Measurements from ENCODE around the gene CELF4.

CELF4 gene

DNA sequence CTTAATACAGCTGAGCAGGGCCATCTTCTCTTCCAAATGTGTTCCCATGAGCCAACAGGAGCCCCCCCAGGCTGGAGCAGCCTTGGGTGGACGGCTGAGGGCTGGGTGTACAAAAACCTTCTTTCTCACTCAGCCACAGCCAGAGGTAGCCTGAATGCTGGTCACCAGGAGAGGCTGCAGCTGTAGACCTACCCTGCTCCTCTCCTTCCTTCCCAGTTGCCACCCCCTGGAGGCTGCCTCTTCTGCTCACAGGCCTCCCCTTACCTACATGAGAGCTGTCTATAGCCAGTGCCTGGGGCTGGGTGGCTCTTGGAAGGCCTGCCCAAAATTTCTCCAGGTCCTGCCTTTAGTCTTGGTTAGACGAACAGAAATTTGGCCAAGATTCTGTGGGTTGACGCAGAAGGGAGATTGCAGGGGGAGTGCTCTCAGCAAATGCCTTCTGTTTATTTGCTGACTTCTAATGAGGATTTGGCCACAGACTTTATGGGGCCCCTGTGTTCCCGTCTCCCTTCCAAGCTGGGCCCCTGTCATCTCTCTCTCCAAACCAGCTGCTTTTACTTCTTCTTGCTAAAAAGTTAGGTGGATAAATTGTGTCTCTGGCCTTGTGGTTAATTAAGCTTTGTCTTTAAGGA is 18.3 kb downstream of the CELF4 start:
- DNase-seq (ENCODE audit: low read depth in 2 of 2), result no peak

DNA sequence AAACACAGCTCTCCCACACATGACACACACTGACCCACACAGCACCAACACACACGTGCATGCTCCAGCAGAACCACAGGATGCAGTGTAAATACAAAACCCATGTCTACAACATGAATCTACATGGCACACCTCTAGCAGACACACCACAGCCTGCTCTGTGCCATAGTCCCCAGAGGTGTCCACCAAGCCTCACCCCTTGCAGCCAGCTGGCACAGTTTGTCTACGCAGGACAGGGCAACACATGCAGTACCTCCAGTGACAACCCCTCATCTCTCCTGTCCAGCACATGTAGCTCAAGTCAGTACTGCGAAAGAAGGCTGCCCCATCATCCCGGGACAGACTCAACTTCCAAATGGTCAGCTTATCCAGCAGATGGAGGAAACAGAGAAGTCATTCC is 18.9 kb downstream of the CELF4 start:
- no peak for DNase-seq (ENCODE audit: low read depth in 2 of 2)

DNA sequence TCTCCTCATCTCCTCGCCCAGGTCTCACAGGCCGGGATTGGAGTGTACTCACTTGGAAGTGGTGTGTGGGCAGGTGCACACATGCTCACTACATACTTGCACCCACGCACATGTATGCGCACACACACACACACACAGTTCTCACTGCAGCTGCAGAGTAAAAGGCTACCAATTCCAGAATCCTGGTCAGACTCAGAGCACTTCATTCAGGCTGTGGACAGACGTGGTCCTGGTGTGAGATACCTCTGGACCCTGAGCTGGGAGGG is 19.4 kb downstream of the CELF4 start:
- no peak for DNase-seq (ENCODE audit: low read depth in 2 of 2)

DNA sequence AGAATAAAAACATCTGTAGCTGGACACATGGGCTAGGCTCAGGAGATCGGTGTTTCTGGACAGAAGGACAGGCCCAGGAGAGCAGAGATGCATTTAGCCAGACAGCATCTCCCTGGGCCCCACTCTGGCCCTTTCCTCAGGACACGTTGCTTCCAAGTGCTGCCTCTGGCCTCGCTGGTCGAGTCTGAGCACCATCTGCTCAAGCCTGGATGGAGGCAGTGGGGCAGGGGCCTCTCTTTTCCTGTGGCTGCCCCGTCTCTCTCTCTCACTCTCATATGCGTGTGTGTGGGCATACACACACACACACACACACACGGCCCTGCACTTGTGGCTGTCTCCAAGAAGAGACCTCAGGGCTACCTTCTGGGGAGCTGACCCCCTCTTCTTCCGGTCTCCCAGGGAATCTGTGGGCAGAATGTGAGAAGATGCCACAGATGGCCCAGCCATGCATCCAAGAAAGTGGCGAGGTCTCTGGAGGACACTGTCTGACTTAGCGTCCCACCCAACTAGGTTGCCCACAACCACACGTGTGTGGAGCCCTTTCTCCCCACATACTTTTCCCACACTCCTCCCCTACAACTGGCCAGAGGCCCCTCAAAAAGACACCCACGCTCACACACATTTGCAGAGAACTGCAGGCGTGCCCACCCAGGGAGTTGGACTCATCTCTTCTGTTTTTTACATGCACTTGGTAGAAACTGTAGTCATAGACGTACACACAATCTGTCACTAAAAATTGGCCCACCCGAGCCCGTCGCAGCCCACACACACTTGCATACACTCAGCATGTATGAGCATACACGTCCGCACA is 19.9 kb downstream of the CELF4 start:
- DNase-seq (ENCODE audit: low read depth in 2 of 2), result no peak

DNA sequence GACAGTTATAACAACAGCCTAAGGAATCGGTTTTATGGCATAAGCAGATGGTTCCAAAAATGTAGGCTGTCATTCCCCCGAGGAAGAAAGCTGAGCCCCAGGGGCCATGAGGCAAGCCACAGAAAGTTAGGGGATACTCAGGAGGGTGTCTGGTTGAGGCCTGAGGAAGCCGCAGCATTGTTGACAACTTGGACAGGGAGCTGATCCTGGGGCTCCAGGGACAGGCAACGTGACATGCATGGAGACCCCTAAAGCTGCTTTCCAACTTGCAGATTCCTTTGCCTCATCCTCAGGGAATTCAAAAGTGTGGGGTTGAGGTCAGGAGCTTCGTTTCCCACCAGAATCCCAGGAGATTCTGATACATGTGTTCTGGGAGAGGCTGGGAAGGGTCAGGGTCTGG is 20.9 kb downstream of the CELF4 start:
- DNase-seq (ENCODE audit: low read depth in 2 of 2), result no peak

DNA sequence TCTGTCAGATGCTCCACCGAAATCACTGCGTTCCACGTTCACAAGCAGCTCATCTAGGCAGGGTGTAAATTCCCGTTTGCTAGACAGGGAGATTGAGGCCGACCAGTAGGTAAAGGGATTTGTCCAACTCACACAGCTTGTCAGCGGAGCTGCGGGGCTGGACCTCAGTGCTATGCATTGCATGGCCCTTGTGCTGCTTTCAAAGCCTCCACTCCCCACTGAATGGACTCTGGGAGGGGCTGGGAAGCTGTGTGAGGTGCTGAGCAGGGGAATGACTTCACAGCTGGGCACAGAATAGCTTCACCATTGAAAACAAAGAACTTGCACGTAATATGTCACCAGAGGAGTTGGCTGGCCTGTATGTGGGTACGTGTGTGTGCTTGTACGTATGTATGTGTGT is 21.4 kb downstream of the CELF4 start:
- DNase-seq (ENCODE audit: low read depth in 2 of 2), result no peak

DNA sequence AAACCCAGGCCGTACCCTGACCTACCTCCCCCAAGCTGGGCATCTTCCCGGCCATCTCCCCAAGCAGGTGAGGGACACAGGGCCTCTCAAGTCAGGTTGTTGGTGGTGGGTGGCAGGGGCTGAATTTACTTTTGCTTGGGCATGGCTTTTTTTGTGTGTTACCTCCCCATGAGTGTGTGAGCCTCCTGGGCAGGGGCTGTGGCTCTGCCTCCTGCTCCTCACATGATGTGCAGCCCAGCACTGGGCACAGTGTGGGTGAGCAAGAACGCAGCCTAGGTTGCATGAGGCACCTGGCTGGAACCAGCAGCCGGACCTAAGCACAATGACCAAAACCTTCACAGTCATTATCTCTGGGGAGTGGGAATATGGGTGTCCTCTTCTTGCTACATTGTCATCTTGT is 22.3 kb downstream of the CELF4 start:
- DNase-seq (ENCODE audit: low read depth in 2 of 2), result no peak

DNA sequence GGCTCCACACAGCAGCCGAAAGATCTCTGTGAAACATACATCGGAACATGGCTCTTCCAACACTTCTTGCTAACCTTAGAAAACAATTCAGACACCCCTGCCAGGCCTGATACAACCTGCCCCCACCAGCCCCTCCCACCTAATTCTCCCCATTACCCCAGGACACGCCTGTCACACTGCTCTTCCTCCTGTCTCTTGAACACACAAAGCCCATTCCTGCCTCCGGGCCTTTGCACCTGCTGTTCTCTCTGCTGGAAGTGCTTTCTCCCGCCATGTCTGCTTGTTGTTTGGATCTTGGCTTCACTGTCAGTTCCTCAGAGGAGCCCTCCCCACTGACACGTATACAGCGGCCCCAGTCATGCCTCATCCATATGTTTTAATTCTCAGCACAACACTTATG is 24.1 kb downstream of the CELF4 start:
- no peak for DNase-seq (ENCODE audit: low read depth in 2 of 2)

DNA sequence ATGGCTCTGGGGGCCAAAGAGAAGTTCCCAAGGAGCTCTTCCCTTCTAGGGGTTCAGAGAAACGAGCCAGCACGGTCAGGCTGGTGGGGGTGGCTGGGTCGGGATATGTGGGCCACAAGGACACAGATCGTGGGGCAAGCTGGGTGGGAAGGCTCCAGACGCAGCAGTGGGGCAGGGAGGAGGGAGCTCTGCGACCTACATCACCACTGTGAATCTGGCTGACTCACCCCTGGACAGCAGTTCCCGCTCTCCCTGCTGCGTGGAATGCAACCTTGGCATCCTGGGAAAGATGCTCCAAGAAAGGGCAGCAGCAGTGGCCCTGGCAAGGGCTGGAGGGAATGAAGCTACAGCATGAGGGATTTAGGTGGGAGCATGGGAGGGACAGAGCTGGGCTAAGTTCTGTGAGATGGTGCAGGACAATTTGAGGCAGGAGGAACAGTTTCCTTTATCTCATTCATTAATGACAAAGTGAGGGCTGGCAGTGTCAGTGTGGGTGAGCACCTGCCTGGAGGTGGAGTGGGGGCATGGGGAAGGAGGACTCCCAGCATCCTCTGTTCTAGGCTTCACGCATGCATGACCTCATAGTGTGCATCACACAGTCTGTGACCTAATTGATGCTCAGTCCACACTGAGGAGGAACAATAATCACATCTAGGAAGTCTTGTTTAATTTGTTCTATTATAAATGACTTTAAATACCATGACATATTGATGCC is 25.0 kb downstream of the CELF4 start:
- DNase-seq (ENCODE audit: low read depth in 2 of 2), result no peak

DNA sequence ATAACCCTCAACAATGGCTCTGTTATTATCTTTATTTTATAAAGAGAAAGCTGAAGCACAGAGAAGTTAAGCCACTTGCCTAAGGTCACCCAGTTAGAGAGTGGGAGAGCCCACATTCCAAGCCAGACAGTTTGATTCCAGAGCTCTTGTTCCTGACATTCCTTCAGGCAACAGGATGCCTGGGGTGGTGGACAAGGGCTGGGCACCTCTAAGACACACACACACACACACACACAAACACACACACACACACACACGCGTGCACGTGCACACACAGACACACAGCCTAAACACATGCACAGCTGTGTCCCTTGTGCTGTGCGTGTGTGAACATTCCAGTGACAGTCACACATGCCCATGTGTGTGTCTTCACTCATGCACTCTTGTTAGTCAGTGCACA is 26.4 kb downstream of the CELF4 start:
- DNase-seq (ENCODE audit: low read depth in 2 of 2), result no peak

DNA sequence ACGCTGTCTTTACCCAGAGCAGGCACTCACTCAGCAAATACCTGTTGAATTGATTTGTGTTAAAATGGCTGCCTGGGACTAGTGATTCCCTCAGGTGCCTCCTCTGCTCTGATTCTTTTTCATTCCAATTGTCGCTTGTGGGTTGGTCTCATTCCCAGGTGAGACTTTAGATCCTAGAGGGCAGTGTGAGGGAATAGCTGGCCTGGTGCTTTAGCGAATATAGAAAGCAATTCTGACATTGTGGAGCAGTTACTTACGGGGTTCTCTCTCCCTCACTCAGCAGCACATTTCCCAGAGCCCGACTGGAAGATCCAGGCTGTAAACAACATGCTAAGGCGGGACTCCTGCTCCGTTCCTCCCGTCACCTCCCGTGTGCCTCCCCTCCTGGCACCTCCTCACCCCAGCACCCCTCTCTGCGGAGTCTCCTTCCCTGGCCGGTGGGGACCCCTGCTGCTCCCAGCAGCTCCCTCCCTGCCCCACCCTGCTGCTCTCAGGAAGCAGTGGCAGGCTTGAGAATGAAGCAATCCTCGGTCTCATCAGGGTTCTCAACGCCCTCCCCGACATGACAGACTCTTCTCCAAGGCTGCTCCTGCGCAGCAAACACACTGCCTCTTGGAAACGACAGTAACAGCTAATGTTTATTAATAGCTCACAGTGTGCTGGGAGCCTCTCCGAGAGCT is 26.9 kb downstream of the CELF4 start:
- DNase-seq (ENCODE audit: low read depth in 2 of 2), result no peak

DNA sequence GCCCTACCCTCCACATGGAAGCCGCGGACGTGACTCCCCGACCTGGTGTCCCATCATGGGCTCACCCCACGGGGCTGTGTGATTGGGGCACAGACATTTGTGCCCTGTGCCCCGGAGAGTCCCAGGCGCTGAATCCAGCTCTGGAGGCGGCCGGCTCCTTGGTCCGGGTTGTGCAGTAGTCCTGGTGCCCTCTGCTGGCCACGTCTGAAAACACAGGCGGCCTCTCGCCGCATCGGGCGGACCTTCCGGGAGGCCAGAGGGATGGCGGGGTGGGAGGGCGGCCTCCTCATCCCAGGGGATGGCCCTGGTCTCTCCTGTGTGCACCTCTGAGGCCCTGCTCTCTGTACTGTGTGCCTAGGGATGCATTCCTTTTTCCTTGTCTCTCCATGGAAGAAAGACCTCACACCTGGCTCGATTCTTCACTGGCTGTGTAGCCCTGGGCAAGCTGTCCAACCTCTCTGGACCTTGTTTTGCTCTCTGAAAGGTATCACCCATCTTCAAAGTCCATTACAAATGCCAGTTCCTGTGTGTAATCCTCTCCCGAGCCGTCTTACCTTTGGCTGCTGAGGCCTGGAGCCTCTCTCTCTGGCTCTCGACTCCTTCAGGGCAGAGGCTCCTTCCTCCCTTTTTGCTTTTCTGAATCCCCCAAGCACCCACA is 27.6 kb downstream of the CELF4 start:
- no peak for DNase-seq (ENCODE audit: low read depth in 2 of 2)

DNA sequence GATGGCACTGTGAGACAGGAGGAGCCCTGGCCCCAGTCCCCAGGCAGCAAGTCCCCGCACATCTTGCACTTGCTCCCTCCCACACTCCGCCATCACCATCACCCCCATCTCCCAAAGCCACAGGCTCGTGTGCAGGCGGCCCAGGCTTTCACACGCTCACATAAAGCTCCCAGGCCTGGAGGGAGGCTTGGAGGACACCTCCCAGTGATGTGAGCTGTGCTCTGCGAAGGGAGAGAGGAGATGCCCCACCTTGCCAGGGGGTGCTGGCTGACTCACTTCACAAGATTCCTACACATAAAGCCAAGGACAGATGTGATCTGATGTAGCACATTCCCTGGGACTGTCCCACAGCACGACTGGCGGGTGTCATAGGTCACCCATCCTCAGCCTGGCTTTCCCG is 28.9 kb downstream of the CELF4 start:
- DNase-seq (ENCODE audit: low read depth in 2 of 2), result no peak

DNA sequence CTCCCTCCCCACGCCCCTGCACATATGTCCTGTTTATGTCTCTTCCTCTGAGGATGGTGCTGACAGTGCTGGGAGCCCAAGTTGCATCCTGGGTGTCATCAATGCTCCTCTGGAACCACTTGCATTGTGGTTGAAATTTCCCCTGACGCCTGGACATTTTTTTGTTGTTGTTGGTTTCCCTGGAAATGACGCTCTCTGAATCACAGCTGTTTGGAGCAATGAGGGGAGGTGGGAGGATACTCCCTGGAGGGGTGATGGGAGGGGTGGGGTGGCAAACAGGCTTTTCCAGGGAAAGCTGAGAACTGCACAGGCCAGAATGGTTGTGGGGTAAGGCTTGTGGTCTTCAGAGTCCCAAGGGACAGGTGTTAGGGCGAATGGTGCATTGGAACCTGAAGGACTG is 29.6 kb downstream of the CELF4 start:
- DNase-seq (ENCODE audit: low read depth in 2 of 2), result no peak

DNA sequence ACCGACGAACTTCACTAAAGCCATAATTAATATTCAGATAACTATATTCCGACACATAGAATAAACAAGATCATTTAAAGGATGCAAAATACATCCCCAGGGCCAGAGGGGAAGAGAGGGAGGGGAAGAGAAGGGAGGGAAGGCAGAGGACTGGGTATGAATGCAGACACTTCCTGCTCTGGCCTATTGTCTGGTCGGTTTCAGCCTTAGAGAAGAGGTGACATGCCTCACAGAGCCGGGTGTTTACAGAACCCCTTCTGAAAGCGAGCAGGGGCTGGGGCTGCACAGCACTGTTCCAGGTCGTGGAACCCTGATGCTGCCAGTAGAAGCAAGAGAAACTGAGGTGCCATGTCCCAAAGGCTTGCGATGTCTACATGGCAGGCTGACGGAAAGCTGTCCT is 31.0 kb downstream of the CELF4 start:
- DNase-seq (ENCODE audit: low read depth in 2 of 2), result no peak

DNA sequence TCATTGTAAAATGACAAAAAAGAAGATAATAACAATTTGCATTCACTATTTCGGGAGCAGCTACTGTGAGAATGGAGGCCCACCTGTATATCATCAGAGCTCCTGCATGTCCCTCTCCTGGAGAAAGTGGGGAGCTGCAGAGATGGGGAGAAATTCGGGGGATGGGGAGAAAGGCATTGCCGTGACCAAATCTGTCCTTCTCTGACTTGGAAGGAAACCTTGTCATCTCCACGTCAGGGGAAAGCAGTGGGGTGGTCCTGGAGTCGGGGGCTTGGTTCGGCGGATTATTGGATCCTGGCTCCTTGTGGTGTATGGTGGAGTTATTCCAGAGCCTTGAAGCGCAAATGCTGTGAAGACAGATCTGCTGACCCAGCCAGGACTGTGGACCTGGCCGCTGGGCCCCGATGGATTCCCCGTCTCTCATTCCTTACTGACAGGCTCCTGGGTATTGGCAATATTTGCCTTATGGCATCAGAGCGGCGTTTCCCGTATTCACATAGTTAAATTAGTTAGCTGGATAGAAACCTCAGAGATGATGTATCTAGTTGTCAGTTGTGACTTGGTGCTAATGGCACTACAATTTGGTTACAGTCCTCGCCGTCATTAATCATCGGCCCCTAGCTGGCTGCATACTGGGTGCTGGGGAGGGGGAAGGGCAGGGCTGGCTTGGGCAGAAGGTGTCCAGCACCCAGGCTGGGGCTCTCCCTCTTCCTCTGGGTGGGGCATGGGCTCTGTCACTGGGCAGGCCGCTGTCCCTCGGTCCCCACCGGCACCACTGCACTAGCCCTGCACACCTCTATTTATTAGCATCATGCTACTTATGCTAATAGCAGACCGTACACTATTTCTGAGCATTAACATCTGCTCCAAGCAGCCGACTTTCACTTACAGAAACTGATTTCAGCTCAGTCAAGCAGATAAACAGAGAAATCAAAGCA is 31.7 kb downstream of the CELF4 start:
- no peak for DNase-seq (ENCODE audit: low read depth in 2 of 2)

DNA sequence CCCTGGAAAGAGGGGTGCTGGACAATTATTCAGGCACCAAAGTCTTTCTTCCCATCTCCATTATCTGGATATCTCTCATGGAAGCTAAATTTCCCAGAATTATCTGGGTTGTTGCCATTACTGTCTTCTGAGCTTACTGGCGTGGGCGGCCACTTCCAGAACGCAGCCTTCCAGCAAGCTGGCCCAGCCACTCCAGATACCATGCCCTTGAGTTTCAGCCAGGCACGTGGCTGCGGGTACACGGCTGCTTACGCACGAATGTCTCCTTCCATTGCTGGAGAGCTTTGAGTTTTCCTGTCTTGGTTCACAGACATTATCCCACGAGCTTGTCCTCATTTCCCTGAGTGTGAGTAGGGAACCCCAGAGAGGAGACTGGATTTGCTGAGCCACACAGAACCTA is 32.7 kb downstream of the CELF4 start:
- DNase-seq (ENCODE audit: low read depth in 2 of 2), result no peak

DNA sequence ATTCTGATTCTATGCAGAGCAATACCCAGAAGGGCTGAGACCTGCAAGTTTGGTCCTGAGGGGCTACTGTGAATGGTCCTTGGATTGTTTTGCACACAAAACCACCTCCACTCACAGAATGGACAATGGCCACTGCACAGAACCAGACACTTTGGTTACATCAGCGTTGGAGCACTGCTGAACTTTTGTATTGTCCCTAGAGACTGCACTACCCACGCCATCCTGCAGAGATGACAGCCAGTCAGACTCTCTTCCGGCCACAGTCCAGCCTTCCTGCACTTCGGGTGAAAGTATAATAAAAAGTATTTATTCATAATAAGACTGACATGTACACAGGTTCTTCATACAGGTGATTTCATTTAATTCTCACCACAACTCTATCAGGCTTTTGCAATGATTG is 35.7 kb downstream of the CELF4 start:
- DNase-seq (ENCODE audit: low read depth in 2 of 2), result no peak

DNA sequence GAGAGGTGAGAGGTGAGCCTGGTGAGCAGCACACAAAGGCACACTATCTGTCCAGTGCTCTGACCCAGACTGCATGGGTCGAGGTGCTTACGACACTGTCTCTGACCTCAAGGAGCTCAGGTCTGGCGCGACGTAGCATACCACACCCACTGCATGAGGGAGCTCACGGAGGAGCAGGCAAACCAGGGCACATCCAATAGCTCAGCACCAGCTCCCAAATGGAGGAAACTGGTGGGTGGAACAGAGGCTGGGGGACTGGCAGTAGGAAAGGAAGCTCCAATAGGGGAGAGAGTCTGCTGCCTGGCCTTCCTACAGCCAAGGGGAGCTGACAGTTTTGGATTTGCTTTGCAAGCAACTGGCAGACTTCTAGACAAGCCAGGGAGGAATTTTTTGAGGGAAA is 36.3 kb downstream of the CELF4 start:
- no peak for DNase-seq (ENCODE audit: low read depth in 2 of 2)

DNA sequence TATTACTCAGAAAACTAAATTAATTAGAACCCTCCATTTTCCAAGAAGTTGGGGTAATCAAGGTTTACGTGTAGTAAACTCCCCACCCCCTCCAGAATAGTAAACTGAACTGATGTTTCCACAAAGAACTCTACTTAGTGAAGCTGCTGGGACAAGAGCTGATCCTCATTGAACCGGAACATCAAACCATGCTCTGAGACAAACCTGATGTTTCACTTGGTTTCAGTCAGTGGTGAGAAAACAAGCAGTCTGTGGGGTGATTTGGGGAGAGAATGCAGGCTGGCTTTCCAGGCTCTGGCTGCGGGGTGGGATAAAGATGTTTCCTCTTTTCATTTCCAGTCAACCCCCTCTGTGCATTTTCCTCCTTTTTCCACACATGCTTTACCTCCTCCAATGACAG is 38.2 kb downstream of the CELF4 start:
- DNase-seq (ENCODE audit: low read depth in 2 of 2), result no peak

DNA sequence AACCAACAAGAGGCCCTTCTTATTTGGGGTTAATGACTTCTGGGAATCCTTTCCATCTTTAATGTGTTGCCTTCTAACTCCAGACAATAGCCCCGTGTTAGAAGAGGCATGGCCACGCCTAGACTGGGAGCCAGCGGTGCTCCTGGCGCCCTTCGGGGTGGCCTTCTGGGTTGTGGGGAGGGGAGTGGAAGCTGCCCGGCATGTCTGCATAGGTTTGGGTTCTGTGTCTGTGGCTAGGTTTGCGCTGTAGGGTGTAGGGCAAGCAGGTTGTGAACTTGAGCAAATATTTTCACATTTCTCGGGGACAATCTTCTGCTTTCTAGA is 40.4 kb downstream of the CELF4 start:
- DNase-seq (ENCODE audit: low read depth in 2 of 2), result no peak

Measured in activated CD8-positive, alpha-beta memory T cell treated with anti-CD3 and anti-CD28 coated beads for 4 hours (primary cell).